Measurements from ENCODE around the gene PPP1R18. TPM values are rescaled to one million over a fixed set of nuclear protein-coding genes. Genes with fewer than 3 reads are reported as not detected.
"Not testable (repeated sequence)": the region's sequence is repeated elsewhere in the genome, so short reads cannot be mapped to it uniquely, and the experiment has no call there.

Gene PPP1R18, protein sequence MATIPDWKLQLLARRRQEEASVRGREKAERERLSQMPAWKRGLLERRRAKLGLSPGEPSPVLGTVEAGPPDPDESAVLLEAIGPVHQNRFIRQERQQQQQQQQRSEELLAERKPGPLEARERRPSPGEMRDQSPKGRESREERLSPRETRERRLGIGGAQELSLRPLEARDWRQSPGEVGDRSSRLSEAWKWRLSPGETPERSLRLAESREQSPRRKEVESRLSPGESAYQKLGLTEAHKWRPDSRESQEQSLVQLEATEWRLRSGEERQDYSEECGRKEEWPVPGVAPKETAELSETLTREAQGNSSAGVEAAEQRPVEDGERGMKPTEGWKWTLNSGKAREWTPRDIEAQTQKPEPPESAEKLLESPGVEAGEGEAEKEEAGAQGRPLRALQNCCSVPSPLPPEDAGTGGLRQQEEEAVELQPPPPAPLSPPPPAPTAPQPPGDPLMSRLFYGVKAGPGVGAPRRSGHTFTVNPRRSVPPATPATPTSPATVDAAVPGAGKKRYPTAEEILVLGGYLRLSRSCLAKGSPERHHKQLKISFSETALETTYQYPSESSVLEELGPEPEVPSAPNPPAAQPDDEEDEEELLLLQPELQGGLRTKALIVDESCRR
- total RNA-seq (ENCODE audit: insufficient read depth, low replicate concordance), result 20.9 TPM

DNA sequence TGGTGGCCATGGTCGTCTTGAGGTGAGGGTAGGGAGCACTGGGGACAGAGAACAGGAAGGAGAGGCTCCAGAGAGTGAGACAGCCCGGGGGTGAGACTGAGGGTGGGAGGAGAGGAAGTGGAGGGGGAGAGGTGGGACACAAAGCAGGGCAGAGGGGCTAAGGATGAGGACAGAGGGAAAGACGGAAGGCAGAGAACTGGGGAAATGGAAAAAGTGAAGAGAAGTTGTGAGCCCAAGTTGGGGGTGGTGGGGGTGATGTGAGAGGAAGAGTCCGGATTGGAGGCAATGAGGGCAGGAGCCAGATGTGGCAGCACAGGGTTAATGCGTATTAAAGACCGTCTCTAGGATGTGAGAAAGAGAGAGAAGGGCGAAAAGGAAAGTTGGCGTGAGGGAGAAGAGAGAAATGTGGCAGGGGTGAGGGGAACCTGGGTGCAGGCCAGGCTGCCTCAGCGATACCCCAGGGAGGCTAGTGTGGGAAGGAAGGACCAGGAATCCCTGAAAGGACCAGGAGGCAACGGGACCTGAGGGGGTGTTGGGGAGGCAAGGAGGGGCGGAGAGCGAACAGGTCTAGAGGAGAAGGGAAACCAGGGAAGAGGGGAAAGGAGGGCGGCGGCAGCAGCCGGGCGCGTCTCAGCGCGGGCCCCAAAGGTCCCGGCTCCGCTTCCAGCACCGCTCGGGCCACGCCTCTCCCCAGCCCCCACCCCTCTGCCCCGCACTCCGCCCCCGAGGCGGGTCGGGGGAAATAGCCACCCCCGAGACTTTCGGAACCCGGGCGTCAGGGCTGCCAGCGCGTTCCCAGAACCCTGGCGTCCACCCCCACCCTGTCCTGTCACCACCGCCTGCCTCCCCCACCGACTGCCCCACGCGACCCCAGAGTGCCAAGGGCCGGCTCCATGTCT is at the start of gene PPP1R18:
Gene PPP1R18, minus strand, starts transcription at position 637 of the 899 bp plus-strand sequence. Its CDS starts 627 bp downstream, at position 10.
- DNase-seq (ENCODE audit: low spot score), result peak; percentile 84

DNA sequence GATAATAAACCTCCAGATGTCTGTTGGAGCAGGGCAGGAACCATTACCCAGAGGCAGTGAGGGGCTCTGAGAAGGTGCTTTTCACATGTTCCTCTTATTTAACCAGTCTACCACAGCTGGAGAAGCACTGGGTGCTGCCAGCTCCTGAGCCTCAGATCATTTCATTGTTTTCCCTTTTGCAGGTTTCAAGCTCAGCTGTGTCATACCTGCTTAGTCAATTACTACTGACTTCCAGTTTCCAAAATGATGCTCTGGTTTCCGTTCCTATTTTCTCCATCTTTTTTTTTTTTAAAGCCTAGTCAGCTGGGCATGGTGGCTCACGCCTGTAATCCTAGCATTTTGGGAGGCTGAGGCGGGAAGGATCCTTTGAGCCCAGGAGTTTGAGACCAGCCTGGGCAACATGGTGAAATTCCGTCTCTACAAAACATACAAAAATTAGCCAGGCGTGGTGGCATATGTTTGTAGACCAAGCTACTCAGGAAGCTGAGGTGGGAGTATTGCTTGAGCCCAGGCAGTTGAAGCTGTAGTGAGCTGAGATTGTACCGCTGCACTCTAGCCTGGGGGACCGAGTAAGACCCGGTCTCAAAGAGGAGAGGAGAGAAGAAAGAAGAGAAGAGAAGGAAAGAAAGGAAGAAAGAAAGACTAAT is 49.3 kb upstream of the PPP1R18 start:
- no peak for DNase-seq (ENCODE audit: low spot score)

DNA sequence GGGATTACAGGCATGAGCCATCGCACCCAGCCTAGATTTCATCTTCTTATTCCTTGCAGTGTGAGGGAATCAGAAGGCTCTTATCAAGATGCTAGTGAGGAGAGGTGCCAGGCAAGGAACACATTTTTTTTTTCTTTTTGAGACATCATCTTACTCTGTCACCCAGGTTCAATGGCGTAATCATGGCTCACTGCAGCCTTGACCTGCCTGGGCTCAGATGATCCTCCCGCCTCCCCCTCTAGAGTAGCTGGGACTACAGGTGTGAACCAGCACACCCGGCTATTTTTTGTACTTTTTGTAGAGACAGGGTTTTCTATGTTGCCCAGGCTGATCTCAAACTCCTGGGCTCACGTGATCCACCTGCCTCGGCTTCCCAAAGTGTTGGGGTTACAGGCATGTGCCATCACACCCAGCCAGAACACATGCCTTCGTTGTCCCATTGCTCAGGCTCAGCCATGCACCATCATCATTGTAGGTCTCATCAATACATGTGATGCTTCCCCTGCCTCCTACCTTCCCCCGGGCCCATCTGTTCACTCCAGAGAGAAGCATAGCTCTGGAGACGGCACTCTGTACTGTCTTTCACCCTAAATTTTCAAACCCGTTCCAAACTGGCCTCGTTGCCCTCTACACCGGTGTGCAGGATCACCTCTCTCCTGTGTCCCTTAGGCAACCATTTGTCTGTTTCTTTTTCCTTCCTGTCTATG is 45.9 kb upstream of the PPP1R18 start:
- no peak for DNase-seq (ENCODE audit: low spot score)

DNA sequence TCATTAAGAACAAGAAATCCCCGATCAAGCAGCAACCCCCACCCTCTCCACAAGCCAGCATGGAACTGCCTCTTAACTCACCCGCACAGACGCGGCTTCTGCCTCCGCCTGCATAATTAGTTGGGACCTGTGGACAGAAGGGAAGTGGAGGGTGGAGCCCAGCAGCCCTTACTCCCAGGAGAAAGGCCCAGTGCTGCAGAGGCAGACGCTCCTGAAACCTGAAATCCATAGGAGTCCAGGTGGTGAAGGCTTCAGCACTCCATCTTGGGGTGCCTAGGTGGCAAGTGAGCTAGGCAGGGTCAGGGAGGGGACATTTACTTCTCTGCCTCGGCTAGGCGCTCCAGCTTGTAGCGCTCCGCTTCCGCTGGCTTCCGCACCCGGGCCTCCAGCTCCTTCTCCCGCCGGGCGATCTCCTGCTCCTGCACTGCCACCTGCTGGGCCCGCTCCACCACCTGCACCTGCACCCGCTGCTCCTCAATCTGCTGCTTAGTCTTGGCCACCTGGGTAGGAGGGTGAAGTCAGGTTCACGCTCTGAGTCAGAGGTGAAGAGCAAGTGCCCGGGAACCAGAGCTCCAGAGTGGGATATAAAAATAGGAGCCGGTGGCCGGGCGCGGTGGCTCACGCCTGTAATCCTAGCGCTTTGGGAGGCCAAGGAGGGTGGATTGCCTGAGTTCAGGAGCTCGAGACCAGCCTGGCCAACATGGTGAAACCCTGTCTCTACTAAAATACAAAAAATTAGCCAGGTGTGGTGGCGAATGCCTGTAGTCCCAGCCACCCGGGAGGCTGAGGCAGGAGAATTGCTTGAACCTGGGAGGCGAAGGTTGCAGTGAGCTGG is 44.4 kb upstream of the PPP1R18 start:
- no peak for DNase-seq (ENCODE audit: low spot score)

DNA sequence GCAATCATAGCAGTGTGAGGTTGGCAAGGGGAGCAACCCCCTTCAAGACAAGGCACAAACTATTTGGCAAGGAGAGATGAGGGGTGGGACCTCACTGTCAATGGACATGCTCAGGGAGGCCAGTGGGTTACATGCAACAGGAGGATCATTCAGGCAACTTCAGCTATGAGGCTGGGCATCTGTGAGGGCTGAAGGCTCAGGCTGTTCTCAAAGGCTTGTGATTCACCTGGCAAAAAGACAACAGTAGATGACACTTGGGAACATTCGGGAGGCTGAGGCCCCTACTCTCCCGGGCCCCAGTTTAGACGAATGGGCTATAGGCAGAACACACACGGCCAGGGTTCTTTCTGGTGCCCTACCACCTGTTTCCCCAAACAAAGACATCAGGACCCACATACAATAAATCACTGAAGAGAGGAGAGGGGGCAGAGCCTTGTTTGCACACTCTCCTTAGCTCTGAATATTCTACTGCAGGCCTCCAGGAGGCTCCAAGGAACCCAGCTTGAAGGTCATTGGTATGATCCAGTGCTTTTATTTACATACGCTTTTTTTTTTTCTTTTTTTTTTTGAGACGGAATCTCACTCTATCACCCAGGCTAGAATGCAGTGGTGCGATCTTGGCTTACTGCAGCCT is 41.6 kb upstream of the PPP1R18 start:
- DNase-seq (ENCODE audit: low spot score), result no peak

DNA sequence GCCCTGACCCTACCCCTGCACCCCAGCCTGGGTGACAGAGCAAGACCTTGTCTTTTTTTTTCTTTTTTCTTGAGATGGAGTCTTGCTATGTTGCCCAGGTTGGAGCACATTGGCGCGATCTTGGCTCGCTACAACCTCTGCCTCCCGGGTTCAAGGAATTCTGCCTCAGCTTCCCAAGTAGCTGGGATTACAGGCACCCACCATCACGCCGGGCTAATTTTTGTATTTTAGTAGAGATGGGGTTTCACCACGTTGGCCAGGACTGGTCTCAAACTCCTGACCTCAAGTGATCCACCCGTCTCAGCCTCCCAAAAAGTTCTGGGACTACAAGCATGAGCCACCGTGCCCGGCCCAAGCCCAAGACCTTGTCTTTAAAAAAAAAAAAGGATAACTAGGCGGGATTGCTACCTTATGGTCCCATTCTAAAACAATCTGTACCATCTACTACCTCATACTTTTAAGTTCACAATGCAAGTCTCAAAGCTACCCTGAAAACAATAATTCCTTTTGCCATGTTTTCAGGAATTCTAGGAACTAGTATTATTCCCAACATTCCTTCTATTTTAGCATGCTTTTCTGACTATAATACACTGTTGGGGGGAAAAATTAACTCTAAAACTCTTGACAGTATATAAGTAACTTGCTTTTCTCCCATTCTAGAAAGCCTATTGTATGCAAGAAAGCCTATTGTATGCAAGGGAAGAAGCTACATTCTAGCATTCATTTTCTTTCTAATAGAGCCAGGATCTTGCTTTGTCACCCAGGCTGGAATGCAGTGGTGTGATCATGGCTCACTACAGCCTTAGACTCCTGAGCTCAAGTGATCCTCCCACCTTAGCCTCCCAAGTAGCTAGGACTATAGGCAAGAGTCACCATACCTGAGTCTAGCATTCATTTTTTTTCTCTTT is 40.3 kb upstream of the PPP1R18 start:
- no peak for DNase-seq (ENCODE audit: low spot score)

DNA sequence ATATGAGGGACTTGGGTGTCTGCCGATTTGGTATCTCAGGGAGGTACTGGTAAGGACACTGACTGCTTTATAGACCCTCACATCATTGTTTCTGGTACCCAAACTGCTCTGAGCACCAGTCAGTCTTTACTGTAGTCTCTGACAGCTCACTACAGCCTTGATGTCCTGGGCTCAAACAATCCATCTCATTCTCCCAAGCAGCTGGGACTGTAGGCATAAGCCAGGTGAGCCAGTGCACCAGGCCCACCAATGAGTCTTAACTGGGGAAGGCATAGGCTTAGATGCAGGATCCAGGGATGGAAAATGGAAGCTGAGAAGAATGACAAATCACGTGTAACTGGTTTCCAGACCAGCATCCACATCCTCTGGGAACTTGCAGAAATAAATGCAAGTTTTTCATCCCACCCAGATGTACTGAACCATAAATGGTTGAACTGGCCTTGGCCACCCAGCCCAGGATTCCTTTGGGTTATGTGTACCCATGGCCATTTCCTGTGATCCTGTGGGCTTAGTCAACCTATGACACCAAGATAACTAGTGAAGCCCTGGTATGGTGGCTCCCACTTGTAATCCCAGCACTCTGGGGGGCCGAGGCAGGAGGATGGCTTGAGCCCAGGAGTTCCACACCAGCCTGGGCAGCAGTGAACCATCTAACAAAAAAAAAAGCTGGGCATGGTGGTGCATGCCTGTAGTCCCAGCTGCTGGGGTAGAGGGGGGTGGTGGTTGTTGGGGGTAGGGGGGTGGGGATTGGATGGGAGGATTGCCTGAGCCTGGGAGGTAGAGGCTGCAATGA is 39.5 kb upstream of the PPP1R18 start:
- no peak for DNase-seq (ENCODE audit: low spot score)

DNA sequence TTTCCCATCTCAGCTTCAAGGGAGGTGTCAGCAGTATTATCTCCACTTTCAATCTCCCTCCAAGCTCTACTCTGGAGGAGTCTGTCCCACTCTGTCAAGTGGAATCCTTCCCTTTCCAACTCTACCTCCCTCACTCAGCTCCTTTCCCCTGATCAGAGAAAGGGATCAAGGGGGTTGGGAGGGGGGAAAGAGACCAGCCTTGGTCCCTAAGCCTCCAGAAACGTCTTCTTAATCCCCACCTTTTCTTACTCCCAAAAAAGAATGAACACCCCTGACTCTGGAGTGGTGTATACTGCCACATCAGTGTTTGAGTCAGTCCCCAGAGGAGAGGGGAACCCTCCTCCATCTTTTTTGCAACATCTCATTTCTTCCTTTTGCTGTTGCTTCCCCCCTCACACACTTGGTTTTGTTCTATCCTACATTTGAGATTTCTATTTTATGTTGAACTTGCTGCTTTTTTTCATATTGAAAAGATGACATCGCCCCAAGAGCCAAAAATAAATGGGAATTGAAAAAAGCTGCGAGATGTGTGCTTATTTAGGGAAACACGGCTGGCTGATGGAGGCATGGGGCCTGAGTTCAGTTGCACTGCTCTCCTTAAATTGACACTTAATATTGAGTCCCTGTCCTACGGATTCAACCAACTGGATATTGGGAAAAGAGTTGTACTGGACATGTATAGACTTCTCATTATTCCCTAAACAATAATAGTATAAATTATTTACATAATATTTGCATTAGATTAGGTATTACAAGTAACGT is 38.6 kb upstream of the PPP1R18 start:
- no peak for DNase-seq (ENCODE audit: low spot score)

DNA sequence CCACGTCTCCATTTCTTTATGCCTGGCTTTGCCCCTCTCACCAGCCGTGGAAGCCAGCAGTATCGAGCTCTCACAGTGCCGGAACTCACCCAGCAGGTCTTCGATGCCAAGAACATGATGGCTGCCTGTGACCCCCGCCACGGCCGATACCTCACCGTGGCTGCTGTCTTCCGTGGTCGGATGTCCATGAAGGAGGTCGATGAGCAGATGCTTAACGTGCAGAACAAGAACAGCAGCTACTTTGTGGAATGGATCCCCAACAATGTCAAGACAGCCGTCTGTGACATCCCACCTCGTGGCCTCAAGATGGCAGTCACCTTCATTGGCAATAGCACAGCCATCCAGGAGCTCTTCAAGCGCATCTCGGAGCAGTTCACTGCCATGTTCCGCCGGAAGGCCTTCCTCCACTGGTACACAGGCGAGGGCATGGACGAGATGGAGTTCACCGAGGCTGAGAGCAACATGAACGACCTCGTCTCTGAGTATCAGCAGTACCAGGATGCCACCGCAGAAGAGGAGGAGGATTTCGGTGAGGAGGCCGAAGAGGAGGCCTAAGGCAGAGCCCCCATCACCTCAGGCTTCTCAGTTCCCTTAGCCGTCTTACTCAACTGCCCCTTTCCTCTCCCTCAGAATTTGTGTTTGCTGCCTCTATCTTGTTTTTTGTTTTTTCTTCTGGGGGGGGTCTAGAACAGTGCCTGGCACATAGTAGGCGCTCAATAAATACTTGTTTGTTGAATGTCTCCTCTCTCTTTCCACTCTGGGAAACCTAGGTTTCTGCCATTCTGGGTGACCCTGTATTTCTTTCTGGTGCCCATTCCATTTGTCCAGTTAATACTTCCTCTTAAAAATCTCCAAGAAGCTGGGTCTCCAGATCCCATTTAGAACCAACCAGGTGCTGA is 37.6 kb upstream of the PPP1R18 start:
- DNase-seq (ENCODE audit: low spot score), result not testable (repeated sequence)

DNA sequence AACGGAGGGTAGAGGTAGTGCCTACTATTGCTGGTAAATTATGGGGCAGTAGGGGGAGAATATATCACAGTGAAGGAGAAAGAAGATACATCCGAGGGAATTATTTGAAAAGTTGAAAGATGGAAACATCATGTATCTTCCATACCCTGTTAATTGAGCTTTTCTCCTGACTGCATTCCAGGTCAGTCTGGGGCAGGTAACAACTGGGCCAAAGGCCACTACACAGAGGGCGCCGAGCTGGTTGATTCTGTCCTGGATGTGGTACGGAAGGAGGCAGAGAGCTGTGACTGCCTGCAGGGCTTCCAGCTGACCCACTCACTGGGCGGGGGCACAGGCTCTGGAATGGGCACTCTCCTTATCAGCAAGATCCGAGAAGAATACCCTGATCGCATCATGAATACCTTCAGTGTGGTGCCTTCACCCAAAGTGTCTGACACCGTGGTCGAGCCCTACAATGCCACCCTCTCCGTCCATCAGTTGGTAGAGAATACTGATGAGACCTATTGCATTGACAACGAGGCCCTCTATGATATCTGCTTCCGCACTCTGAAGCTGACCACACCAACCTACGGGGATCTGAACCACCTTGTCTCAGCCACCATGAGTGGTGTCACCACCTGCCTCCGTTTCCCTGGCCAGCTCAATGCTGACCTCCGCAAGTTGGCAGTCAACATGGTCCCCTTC is 36.9 kb upstream of the PPP1R18 start:
- DNase-seq (ENCODE audit: low spot score), result not testable (repeated sequence)

DNA sequence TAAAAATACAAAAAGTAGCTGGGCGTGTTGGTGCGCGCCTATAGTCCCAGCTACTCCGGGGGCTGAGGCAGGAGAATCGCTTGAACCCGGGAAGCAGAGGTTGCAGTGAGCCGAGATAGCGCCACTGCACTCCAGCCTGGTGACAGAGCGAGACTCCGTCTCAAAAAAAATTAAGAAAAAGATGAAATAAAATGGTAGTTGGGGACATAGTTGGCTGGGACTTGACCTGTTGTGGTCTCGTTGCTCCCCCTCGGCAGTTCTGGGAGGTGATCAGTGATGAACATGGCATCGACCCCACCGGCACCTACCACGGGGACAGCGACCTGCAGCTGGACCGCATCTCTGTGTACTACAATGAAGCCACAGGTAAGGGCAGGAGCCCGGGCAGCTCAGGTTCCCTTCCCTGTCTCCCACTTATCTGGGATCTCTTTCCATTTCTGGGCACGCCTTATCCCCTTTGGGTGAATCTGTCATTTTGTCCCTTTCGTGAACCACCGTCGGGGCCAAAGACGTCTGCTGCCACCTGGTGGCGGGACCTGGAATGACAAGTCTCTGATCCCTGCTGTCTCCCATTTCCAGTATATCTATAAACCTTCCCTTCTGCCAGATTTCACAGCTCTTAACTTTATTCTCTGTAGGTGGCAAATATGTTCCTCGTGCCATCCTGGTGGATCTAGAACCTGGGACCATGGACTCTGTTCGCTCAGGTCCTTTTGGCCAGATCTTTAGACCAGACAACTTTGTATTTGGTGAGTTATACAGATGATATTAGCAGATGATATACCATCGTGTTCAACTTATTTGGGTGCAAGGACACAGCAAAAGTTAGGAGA is 36.1 kb upstream of the PPP1R18 start:
- peak; percentile 76 for DNase-seq (ENCODE audit: low spot score)

DNA sequence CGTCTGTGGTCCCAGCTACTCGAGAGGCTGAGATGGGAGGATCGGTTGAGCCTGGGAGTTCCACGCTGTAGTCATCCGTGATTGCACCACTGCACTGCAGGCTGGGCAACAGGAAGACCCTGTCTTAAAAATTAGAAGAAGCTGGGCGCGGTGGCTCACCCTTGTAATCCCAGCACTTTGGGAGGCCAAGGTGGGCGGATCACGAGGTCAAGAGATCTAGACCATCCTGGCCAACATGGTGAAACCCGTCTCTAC is 35.5 kb upstream of the PPP1R18 start:
- peak; percentile 43 for DNase-seq (ENCODE audit: low spot score)

DNA sequence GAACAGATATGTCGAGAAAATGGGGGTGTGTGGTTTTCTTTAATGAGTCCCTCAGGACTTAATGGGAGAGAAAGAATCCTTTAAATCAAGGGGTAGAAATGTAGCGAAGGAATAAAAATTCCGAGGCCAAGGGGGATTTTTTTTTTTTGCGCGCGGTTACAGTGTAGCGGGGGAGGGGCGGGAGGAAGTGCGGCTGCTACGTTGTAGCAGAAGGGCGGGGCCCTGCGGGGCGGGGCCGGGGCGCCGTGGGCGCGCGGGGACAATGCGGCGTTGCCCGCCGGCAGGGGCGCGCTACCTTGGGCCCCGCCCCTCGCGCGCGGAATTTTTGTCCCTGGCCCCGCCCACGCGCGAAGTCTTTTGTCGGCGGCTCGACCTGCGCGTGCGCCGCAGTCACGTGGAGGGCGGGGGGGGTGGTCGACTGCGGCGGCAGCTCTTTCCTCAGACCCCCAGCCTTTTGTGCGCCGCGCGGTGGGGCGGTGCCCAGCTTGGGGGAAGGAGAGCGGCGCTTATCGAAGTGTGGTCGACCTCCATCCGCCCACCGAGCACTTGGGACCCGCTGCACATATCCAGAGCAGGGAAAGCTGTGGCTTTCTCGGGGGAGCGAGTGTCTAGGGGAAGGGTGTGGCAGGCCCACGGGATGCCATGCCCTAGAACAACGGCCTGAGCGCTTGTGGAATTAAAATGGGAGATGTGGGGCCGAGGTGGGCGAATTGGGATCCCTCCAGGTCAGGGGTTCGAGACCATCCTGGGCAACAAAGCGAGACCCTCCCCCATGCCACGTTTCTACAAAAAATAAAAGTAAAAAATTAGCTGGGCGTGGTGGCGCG is 35.0 kb upstream of the PPP1R18 start:
- DNase-seq (ENCODE audit: low spot score), result peak; percentile 89

DNA sequence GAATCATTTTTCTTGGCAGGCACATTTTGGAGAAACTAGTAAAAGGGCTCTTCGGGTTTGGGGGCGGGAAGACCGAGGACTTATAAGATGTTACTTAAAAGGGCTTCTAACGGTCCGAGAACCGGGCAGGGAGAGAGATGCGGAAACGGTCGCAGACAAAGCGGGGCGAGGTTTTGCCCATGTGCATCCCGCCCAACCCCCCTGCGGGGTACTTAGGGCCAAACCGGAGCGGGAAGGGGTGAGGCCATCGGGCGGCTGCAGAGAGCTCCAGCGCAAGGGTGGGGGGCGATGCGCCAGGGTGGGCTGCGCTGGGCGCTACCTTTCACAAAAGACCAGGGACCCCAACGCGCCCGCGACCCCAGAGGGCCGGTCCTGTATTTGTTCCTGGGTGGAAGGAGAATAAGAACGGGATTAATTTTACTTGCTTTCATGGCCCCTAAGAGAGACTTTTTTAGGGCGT is 34.3 kb upstream of the PPP1R18 start:
- DNase-seq (ENCODE audit: low spot score), result peak; percentile 60
